Calu3 (cell line): ENCODE measurements around the gene COL5A1. TPM values are rescaled to one million over a fixed set of nuclear protein-coding genes. Genes with fewer than 3 reads are reported as not detected.

Experiments
- BruUV-seq: library from RNA; stranded (reverse); fragments of 400-500 nt; replicated peaks from 2 replicates; lab custom pipeline; 2021; lab: Mats Ljungman, UMichigan
- CTCF ChIA-PET: fragments of 300-600 bp; sonication (Branson Sonifier 250); formaldehyde crosslinking; loops from one replicate; lab custom pipeline; 2022; ENCODE audit warnings: antibody characterized with exemption; lab: Charles Lee
- DNase-seq: peaks from one replicate; pipeline ENCODE4 v3.0.0; 2022
- H3K27ac Mint-ChIP-seq: one replicate; pipeline ENCODE4 v1.8.0; 2022; ENCODE audit warnings: mixed read lengths; ENCODE audit not compliant: unreplicated experiment
- H3K27me3 Mint-ChIP-seq: one replicate; pipeline ENCODE4 v1.8.0; 2022; ENCODE audit warnings: mixed read lengths; ENCODE audit not compliant: unreplicated experiment
- H3K36me3 Mint-ChIP-seq: one replicate; pipeline ENCODE4 v1.8.0; 2022; ENCODE audit warnings: mild to moderate bottlenecking, moderate library complexity, mixed read lengths; ENCODE audit not compliant: insufficient read depth, unreplicated experiment
- H3K4me1 Mint-ChIP-seq: one replicate; pipeline ENCODE4 v1.8.0; 2022; ENCODE audit warnings: mild to moderate bottlenecking, low read depth, mixed read lengths; ENCODE audit not compliant: unreplicated experiment
- H3K4me3 Mint-ChIP-seq: one replicate; pipeline ENCODE4 v1.8.0; 2022; ENCODE audit warnings: mild to moderate bottlenecking, low read depth, moderate library complexity, mixed read lengths; ENCODE audit not compliant: unreplicated experiment
- H3K9me3 Mint-ChIP-seq: one replicate; pipeline ENCODE4 v1.8.0; 2022; ENCODE audit warnings: low read depth, mixed read lengths; ENCODE audit not compliant: unreplicated experiment
- intact Hi-C: fragments of 100-400 bp; cut with micrococcal nuclease; formaldehyde crosslinking; loops from one replicate; pipeline ENCODE4 v1.10.0; 2022; ENCODE audit not compliant: unreplicated experiment
- total RNA-seq: library from RNA; stranded (reverse); gene quantifications from 2 replicates; pipeline ENCODE4 v1.2.3, GENCODE V29; 2022
- TF ChIP-seq, protein P1 (sequence below): fragments of 200-600 bp; IDR thresholded peaks from one replicate; pipeline ENCODE4 v1.8.0; 2022; ENCODE audit warnings: antibody characterized with exemption; ENCODE audit not compliant: unreplicated experiment

COL5A1 gene
- total RNA-seq, 1 experiment from 2014 or later, result not detected

DNA sequence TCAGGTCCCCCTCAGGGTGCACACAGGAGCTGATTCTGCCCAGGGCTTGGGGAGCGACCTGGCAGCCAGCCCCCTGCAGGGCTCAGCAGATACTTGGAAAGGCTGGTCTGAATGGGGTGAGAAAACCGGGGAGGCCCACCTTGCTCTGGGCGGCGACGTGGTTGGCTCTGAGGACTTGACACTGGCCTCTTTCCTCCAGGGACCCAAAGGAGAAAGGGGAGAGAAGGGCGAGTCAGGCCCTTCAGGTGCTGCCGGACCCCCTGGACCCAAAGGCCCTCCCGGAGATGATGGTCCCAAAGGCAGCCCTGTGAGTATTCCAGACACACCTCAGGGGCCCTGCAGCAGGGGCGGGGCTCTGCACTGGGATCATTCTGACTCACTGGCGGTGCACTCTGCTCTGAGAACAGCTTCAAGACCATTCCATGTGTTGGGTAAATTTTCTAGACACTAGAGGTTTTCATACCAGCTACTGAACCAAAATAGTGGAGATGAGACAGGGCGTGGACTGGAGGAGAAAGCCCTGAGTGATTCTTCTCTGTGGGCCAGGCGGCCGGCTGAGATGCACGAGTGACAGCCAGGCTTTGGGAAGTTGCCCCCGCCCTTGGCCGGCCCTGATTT lies 173.1 kb downstream of the COL5A1 start:
- H3K4me1 Mint-ChIP-seq, result no peaks in the 10 kb centered on the region
- no peaks in the 10 kb centered on the region for H3K27me3 Mint-ChIP-seq
- no peaks in the 10 kb centered on the region for H3K9me3 Mint-ChIP-seq
- H3K4me3 Mint-ChIP-seq, result no peak overlapping the region
- BruUV-seq, result no TSS peak
- TF ChIP-seq, protein P1, sequence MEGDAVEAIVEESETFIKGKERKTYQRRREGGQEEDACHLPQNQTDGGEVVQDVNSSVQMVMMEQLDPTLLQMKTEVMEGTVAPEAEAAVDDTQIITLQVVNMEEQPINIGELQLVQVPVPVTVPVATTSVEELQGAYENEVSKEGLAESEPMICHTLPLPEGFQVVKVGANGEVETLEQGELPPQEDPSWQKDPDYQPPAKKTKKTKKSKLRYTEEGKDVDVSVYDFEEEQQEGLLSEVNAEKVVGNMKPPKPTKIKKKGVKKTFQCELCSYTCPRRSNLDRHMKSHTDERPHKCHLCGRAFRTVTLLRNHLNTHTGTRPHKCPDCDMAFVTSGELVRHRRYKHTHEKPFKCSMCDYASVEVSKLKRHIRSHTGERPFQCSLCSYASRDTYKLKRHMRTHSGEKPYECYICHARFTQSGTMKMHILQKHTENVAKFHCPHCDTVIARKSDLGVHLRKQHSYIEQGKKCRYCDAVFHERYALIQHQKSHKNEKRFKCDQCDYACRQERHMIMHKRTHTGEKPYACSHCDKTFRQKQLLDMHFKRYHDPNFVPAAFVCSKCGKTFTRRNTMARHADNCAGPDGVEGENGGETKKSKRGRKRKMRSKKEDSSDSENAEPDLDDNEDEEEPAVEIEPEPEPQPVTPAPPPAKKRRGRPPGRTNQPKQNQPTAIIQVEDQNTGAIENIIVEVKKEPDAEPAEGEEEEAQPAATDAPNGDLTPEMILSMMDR, result no peak
- DNase-seq, result no peak
- no peaks in the 10 kb centered on the region for H3K36me3 Mint-ChIP-seq
- H3K27ac Mint-ChIP-seq, result no peak overlapping the region
- CTCF ChIA-PET, result no interaction called here
- intact Hi-C loops, result no loop called here

DNA sequence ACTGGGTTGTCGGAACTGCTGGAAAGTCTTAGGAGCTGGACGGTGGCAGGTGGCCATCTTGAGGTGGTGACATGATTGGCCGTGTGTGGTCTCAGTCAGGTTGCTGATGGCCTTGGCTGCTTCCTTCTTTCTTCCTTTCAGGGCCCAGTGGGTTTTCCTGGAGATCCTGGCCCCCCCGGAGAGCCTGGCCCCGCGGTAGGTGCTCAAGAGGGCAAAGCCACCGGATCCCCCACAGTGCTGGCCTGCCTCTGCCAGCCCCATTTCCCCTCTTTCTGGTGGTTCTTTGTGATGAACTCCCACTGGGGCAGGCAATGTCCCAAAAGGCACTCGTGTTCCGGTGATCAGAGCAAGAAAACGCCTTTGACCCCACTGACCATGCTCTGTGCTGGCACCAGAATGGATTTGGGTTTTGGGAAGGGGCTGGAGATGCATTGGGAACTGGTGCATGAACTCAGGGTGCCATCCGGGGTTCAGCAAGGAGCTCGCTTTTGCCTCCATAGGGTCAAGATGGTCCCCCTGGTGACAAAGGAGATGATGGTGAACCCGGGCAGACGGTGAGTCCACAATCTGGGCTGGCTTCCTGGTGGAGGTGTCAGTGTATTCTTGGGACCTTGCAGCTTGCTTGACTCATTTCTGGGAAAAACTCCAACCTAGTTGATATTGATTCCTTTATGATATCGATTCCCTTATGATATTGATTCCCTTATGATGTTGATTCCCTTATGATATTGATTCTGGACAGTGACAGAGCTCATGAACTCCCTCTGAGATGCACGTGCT lies 174.0 kb downstream of the COL5A1 start:
- no peaks in the 10 kb centered on the region for H3K36me3 Mint-ChIP-seq
- no peak for DNase-seq
- CTCF ChIA-PET, result no interaction called here
- H3K27ac Mint-ChIP-seq, result no peak overlapping the region
- H3K9me3 Mint-ChIP-seq, result no peaks in the 10 kb centered on the region
- H3K4me3 Mint-ChIP-seq, result no peak overlapping the region
- no TSS peak for BruUV-seq
- TF ChIP-seq, protein P1, result no peak
- H3K27me3 Mint-ChIP-seq, result no peaks in the 10 kb centered on the region
- intact Hi-C loops, result no loop called here
- no peaks in the 10 kb centered on the region for H3K4me1 Mint-ChIP-seq

DNA sequence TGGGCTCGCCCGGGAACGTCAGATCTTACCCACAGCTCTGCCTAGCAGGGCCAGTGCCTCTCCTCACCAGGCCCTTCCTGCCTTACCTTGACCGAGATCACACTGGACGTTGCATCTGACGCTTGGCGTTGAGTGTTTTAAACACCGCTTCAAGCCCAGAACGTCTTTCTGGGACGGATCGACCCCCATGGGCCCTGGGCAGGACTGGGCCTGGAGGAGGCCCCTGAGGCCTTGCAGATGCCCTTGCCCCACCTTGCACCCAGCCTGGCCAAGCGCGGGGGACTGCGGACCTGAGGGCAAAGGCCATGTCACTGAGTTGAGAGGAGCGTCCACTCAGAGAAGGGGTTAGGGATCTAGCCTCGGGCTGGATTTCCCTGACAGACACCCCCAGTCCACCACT lies 174.7 kb downstream of the COL5A1 start:
- CTCF ChIA-PET, result no interaction called here
- H3K27ac Mint-ChIP-seq, result no peak overlapping the region
- no peaks in the 10 kb centered on the region for H3K4me1 Mint-ChIP-seq

DNA sequence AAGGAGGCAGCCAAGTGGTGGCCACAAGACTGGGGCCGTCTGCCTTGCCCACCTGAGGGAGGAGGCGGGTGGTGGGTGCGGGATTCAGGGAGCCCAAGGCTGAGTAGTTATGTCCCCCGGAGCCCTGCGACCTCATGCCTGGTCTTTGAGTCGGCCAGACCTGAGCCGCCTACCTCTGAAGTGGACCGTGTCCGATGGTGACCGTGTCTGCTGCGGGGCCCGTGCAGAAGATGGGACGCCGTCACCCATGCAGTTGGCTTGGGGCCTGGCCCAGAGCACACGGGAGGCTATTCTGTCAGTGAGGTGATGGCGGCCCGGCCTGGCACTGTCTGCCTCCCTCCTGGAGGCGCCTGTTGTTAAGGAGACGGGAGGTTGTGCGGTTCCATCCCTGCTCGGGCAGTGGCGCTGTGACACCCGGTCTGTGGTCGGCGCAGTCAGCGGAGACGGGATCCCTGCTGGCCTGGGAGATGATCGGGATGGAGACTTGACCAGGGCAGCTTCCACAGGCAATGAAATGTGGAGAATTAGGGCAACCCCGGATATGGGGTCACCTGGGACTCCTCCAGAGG lies 176.5 kb downstream of the COL5A1 start:
- Mint-ChIP-seq H3K27ac (no peak overlapping the region), H3K4me1 (no peaks in the 10 kb centered on the region), H3K9me3 (no peaks in the 10 kb centered on the region), H3K36me3 (no peaks in the 10 kb centered on the region), H3K4me3 (no peak overlapping the region), H3K27me3 (no peaks in the 10 kb centered on the region)
- no peak for DNase-seq
- TF ChIP-seq, protein P1, result no peak
- BruUV-seq, result no TSS peak
- CTCF ChIA-PET, result no interaction called here
- intact Hi-C loops, result no loop called here

More for the DNA sequence above, 174.7 kb downstream of the COL5A1 start:
- Mint-ChIP-seq H3K27me3 (no peaks in the 10 kb centered on the region), H3K4me3 (no peak overlapping the region), H3K9me3 (no peaks in the 10 kb centered on the region), H3K36me3 (no peaks in the 10 kb centered on the region)
- intact Hi-C loops, result no loop called here
- DNase-seq, result no peak
- TF ChIP-seq, protein P1, result no peak
- no TSS peak for BruUV-seq
